Right lobe of liver (tissue), 6 donors: Measurements from ENCODE around the gene TAS2R41. TPM values are rescaled to one million over a fixed set of nuclear protein-coding genes. Genes with fewer than 3 reads are reported as not detected.

Experiments
- ATAC-seq, 4 donors: fragments of 200-7000 bp; cut with Tn5 transposase; one replicate each; pipeline ENCODE4 v1.9.1; 2020; ENCODE audit warnings: mild to moderate bottlenecking in 4 of 4, moderate library complexity in 4 of 4
- DNase-seq, 3 donors: peaks; one replicate each; pipeline ENCODE4 v3.0.0-alpha.2; 2020
- H3K27ac ChIP-seq, 3 donors: fragments of 200-600 bp; one replicate each; pipeline ENCODE4 v1.8.0; 2022
- H3K27me3 ChIP-seq, 2 donors: fragments of 200-600 bp; one replicate each; pipeline ENCODE4 v1.8.0; 2022
- H3K36me3 ChIP-seq, 4 donors: fragments of 200-600 bp; sonication (generic) in 1 of 4; one replicate each; pipeline versions ENCODE4 v1.5.1 to v1.8.0; 2017 to 2022; ENCODE audit warnings: control low read depth in 1 of 4
- H3K4me1 ChIP-seq, 4 donors: fragments of 200-600 bp; sonication (generic) in 1 of 4; one replicate each; pipeline versions ENCODE4 v1.5.1 to v1.8.0; 2017 to 2022; ENCODE audit warnings: control low read depth in 1 of 4
- H3K4me3 ChIP-seq, 3 donors: fragments of 200-600 bp; one replicate each; pipeline ENCODE4 v1.8.0; 2022
- H3K9me3 ChIP-seq, 4 donors: fragments of 200-600 bp; sonication (generic) in 1 of 4; one replicate each; pipeline versions ENCODE4 v1.5.1 to v1.8.0; 2017 to 2022; ENCODE audit warnings: control low read depth in 1 of 4
- CTCF ChIP-seq, 4 donors: fragments of 200-600 bp in 3 of 4; fragments of 450-650 bp in 1 of 4; IDR thresholded peaks; one replicate each; pipeline versions ENCODE4 v1.5.1 to v1.8.0; 2016 to 2022; ENCODE audit warnings: antibody characterized with exemption in 4 of 4, mild to moderate bottlenecking in 2 of 4
- POLR2A ChIP-seq: fragments of 450-650 bp; IDR thresholded peaks from one replicate; pipeline ENCODE4 v1.6.1; 2017; ENCODE audit warnings: antibody characterized with exemption, mild to moderate bottlenecking
- WGBS: methylation state at CpG from one replicate; pipeline ENCODE4 v1.1.6; 2018; ENCODE audit warnings: low coverage, low lambda C conversion rate; ENCODE audit not compliant: insufficient coverage; ENCODE audit errors: missing lambda C conversion rate; 5-methylcytosine and 5-hydroxymethylcytosine counted together
- intact Hi-C, 2 donors: fragments of 100-400 bp; cut with DNase I; formaldehyde crosslinking; loops; one replicate each; pipeline versions ENCODE4 v1.11.2 to v1.14.1; 2022
- total RNA-seq, 6 experiments: library from RNA; depleted of rRNA in 2 of 6; stranded (reverse); fragments of >200 nt in 2 of 6; fragmentation: NEBNext Ultra II Directional in 3 of 6; extraction: Animal tissue kit (Norgen Biotek cat#: 25700) in 3 of 6; gene quantifications; one replicate each; pipeline versions ENCODE4 v1.1.0 to v1.2.4, GENCODE V29; 2016 to 2023
- donor health status: DM: no; HTN: yes; CAD: no.
- donor health status: DM: no; HTN: no; CAD: no.
- donor health status: DM: no; HTN: no; CAD: no.
- donor health status: DM: no; HTN: yes; CAD: no.
- donor health status: DM: no; HTN: yes; CAD: no.

The TAS2R41 gene
- total RNA-seq, 6 experiments from 2014 or later: not detected

- no peaks in the 10 kb centered on the region for H3K36me3 ChIP-seq
- no peaks in the 10 kb centered on the region for H3K27me3 ChIP-seq
- DNase-seq: no peak
- H3K9me3 ChIP-seq: no peaks in the 10 kb centered on the region
- TF ChIP-seq POLR2A (no peak), CTCF (IDR thresholded peaks at IDR 0.05) (no peak)
- 75% methylated on average over 3 of the region's 3 CpGs for WGBS
- intact Hi-C loops: no loop called here
- no peaks in the 10 kb centered on the region for H3K4me1 ChIP-seq
- no peak overlapping the region for H3K27ac ChIP-seq
- no peak overlapping the region for H3K4me3 ChIP-seq
- ATAC-seq: peak in 3 of 4 donors; percentile 33 to 64 (median 46)
Measured at GRCh38 chr7:143458263-143458662, 19.4 kb upstream of the TAS2R41 start.

GRCh38 chr7:143458681-143459080 lies 19.0 kb upstream of the TAS2R41 start:
- Histone ChIP-seq H3K27ac (no peak overlapping the region), H3K27me3 (no peaks in the 10 kb centered on the region), H3K9me3 (no peaks in the 10 kb centered on the region), H3K4me1 (no peaks in the 10 kb centered on the region), H3K36me3 (no peaks in the 10 kb centered on the region), H3K4me3 (no peak overlapping the region)
- no peak for TF ChIP-seq CTCF (IDR thresholded peaks at IDR 0.05)
- TF ChIP-seq POLR2A: no peak
- no peak for ATAC-seq
- intact Hi-C loops: no loop called here
- WGBS: 60% methylated on average over 3 of the region's 3 CpGs
- DNase-seq: no peak

GRCh38 chr7:143459359-143459758 lies 18.3 kb upstream of the TAS2R41 start:
- H3K27ac ChIP-seq: no peak overlapping the region
- WGBS: 100% methylated on average over 1 of the region's 1 CpG
- no peaks in the 10 kb centered on the region for H3K4me1 ChIP-seq
- ATAC-seq (no peak), DNase-seq (no peak)
- H3K27me3 ChIP-seq: no peaks in the 10 kb centered on the region
- no peak for TF ChIP-seq CTCF (IDR thresholded peaks at IDR 0.05)
- TF ChIP-seq POLR2A: no peak
- H3K4me3 ChIP-seq: no peak overlapping the region
- H3K9me3 ChIP-seq: no peaks in the 10 kb centered on the region
- intact Hi-C loops: no loop called here
- H3K36me3 ChIP-seq: no peaks in the 10 kb centered on the region

GRCh38 chr7:143460271-143460979 lies 17.2 kb upstream of the TAS2R41 start:
- H3K4me1 ChIP-seq: no peaks in the 10 kb centered on the region
- no peaks in the 10 kb centered on the region for H3K9me3 ChIP-seq
- WGBS: 46% methylated on average over 4 of the region's 4 CpGs
- intact Hi-C loops: no loop called here
- H3K4me3 ChIP-seq: no peak overlapping the region
- H3K27ac ChIP-seq: no peak overlapping the region
- TF ChIP-seq POLR2A (no peak), CTCF (IDR thresholded peaks at IDR 0.05) (no peak)
- no peaks in the 10 kb centered on the region for H3K27me3 ChIP-seq
- H3K36me3 ChIP-seq: no peaks in the 10 kb centered on the region
- DNase-seq (no peak), ATAC-seq (no peak)

- no peaks in the 10 kb centered on the region for H3K36me3 ChIP-seq
- no peak overlapping the region for H3K27ac ChIP-seq
- ATAC-seq: no peak
- TF ChIP-seq CTCF (IDR thresholded peaks at IDR 0.05) (no peak), POLR2A (no peak)
- H3K27me3 ChIP-seq: no peaks in the 10 kb centered on the region
- 88% methylated on average over 2 of the region's 3 CpGs for WGBS
- no peak overlapping the region for H3K4me3 ChIP-seq
- H3K4me1 ChIP-seq: no peaks in the 10 kb centered on the region
- intact Hi-C loops: no loop called here
- no peak for DNase-seq
- H3K9me3 ChIP-seq: no peaks in the 10 kb centered on the region
Measured at GRCh38 chr7:143462045-143462444, 15.6 kb upstream of the TAS2R41 start.
